Colonic mucosa (tissue), 4 donors: ENCODE measurements around the gene MFAP1. TPM values are rescaled to one million over a fixed set of nuclear protein-coding genes. Genes with fewer than 3 reads are reported as not detected.
"Not testable (repeated sequence)": the region's sequence is repeated elsewhere in the genome, so short reads cannot be mapped to it uniquely, and the experiment has no call there.

Experiments
- DNase-seq: peaks from one replicate; pipeline ENCODE4 v3.0.0-alpha.2; 2020
- H3K27ac ChIP-seq: fragments of 200-600 bp; one replicate; pipeline ENCODE4 v1.8.0; 2021
- H3K27me3 ChIP-seq: fragments of 200-600 bp; one replicate; pipeline ENCODE4 v1.8.0; 2021
- H3K36me3 ChIP-seq: fragments of 200-600 bp; one replicate; pipeline ENCODE4 v1.8.0; 2021
- H3K4me1 ChIP-seq: fragments of 200-600 bp; one replicate; pipeline ENCODE4 v1.8.0; 2021; ENCODE audit warnings: mild to moderate bottlenecking
- H3K4me3 ChIP-seq: fragments of 200-600 bp; one replicate; pipeline ENCODE4 v1.8.0; 2021
- H3K9ac ChIP-seq, 2 donors: one replicate each; pipeline ENCODE4 v1.7.0; 2013; ENCODE audit warnings: control low read depth in 2 of 2, low read depth in 2 of 2, low read length in 2 of 2
- H3K9me3 ChIP-seq: fragments of 200-600 bp; one replicate; pipeline ENCODE4 v1.8.0; 2021
- CTCF ChIP-seq: fragments of 200-600 bp; IDR thresholded peaks from one replicate; pipeline ENCODE4 v1.8.0; 2022; ENCODE audit warnings: antibody characterized with exemption, mild to moderate bottlenecking
- intact Hi-C: fragments of 100-400 bp; cut with DNase I; formaldehyde crosslinking; loops from one replicate; pipeline ENCODE4 v1.14.1; 2022
- total RNA-seq, 2 donors: library from RNA; stranded (reverse); fragmentation: NEBNext Ultra II Directional in 1 of 2; extraction: Animal tissue kit (Norgen Biotek cat#: 25700) in 1 of 2; gene quantifications; one replicate each; pipeline ENCODE4 v1.2.1, GENCODE V29; 2021
- donor health status: healthy.
- donor health status: DM: no; HTN: no; CAD: no.
- donor health status: DM: no; HTN: no; CAD: no.

The MFAP1 gene
- total RNA-seq, 2 donors from 2014 or later = 20.7 to 27.8 TPM

- TF ChIP-seq CTCF = no peak
- Histone ChIP-seq H3K27ac (no peak overlapping the region), H3K9ac (no peak overlapping the region), H3K4me3 (no peak overlapping the region), H3K4me1 (no peaks in the 10 kb centered on the region), H3K9me3 (no peaks in the 10 kb centered on the region), H3K27me3 (no peaks in the 10 kb centered on the region), H3K36me3 (no peaks in the 10 kb centered on the region)
- no peak for DNase-seq
- intact Hi-C loops = no loop called here
Measured at GRCh38 chr15:43845421-43845820, 20.9 kb upstream of the MFAP1 start.

GRCh38 chr15:43832485-43832884 is 8.0 kb upstream of the MFAP1 start:
- H3K9ac ChIP-seq, H3K9me3 ChIP-seq, H3K27me3 ChIP-seq, intact Hi-C loops, H3K27ac ChIP-seq, DNase-seq, H3K4me1 ChIP-seq, H3K4me3 ChIP-seq, H3K36me3 ChIP-seq: not testable (repeated sequence)

GRCh38 chr15:43831519-43832052 is 7.1 kb upstream of the MFAP1 start:
- DNase-seq, H3K4me3 ChIP-seq, H3K27me3 ChIP-seq, H3K4me1 ChIP-seq, intact Hi-C loops, H3K9ac ChIP-seq, H3K9me3 ChIP-seq, H3K27ac ChIP-seq, H3K36me3 ChIP-seq: not testable (repeated sequence)

- H3K9me3 ChIP-seq, H3K36me3 ChIP-seq, H3K4me1 ChIP-seq, H3K4me3 ChIP-seq, intact Hi-C loops, H3K9ac ChIP-seq, H3K27me3 ChIP-seq, H3K27ac ChIP-seq, DNase-seq: not testable (repeated sequence)
Measured at GRCh38 chr15:43830691-43831275, 6.3 kb upstream of the MFAP1 start.

DNA sequence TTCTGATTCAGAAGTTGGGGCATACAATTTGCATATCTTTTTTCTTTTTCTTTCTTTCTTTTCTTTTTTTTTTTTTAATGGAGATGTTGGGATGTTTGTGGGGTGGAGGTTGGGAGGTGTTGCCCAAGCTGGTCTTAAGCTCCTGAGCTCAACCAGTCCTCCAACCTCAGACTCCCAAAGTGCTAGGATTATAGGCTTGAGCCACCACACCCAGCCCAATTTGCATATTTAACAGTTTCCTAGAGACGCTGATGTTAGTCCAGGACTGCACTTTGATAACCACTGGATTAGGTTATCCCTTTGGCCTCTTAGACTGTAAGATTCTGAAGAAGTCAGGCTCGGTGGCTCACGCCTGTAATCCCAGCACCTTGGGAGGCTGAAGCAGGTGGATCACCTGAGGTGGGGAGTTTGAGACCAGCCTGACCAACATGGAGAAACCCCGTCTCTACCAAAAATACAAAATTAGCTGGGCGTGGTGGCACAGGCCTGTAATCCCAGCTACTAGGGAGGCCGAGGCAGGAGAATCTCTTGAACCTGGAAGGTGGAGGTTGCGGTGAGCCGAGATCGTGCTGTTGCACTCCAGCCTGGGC is 5.6 kb upstream of the MFAP1 start:
- H3K27ac ChIP-seq, H3K36me3 ChIP-seq, H3K4me3 ChIP-seq, H3K27me3 ChIP-seq, H3K9ac ChIP-seq, H3K9me3 ChIP-seq, intact Hi-C loops, DNase-seq, H3K4me1 ChIP-seq: not testable (repeated sequence)

DNA sequence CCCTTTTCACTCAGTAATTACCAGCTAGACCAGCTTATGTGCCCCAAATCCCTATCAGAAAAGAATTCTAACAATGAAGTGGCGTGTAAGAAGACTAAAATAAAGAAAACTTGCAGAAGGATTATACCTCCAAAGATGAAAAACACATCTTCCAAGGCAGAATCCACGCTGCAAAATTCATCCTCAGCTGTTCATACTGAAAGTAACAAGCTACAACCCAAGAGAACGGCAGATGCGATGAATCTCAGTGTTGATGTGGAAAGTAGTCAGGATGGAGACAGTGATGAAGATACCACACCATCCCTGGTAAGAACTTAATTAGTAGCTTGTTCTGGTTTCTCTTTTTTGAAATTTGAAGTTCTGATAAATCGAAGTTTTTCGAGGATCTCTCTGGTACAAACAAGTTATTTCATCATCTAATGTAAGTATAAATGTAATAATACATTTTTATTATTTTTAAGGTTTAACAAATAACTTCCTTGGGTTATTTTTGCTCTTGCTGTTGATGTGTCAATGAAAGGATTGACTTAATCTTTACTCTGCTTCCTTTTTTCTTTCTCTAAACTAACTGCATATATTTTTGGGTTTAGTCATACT is 3.7 kb upstream of the MFAP1 start:
- Histone ChIP-seq H3K9ac (no peak overlapping the region), H3K4me3 (no peak overlapping the region), H3K9me3 (no peaks in the 10 kb centered on the region), H3K36me3 (no peaks in the 10 kb centered on the region), H3K27me3 (no peaks in the 10 kb centered on the region), H3K4me1 (peaks cover 14% of the 10 kb centered on the region), H3K27ac (no peak overlapping the region)
- no peak for DNase-seq
- no peak for TF ChIP-seq CTCF
- intact Hi-C loops = no loop called here

GRCh38 chr15:43826508-43827341 is 2.2 kb upstream of the MFAP1 start, which contains the start of gene WDR76:
WDR76 (plus strand) TSS chr15:43827002; CDS start chr15:43827033, 31 bp downstream.
- H3K9ac ChIP-seq = peak within 1 kb of the TSS; percentile 51 to 71
- no peaks in the 10 kb centered on the region for H3K27me3 ChIP-seq
- DNase-seq = peak; percentile 88
- no peaks in the 10 kb centered on the region for H3K9me3 ChIP-seq
- peak within 1 kb of the TSS; percentile 53 for H3K27ac ChIP-seq
- peaks cover 14% of the 10 kb centered on the region for H3K4me1 ChIP-seq
- intact Hi-C loops = no loop called here
- H3K36me3 ChIP-seq = no peaks in the 10 kb centered on the region
- peak within 1 kb of the TSS; percentile 49 for H3K4me3 ChIP-seq
- no peak for TF ChIP-seq CTCF
